Motor neuron (in vitro differentiated cells): Measurements from ENCODE around the gene SNCB. TPM values are rescaled to one million over a fixed set of nuclear protein-coding genes. Genes with fewer than 3 reads are reported as not detected.

Source experiments
- ATAC-seq, 8 experiments: fragments of 200-7000 bp; cut with Tn5 transposase; replicated peaks in 6 of 8; 2 replicates each; pipeline ENCODE4 v1.8.0; 2021; ENCODE audit warnings: mild to moderate bottlenecking in 8 of 8, moderate library complexity in 8 of 8
- H3K27ac ChIP-seq, 2 donors: fragments of 250-450 bp; sonication (Bioruptor Pico); 2 replicates each; pipeline ENCODE4 v1.9.0; 2021; ENCODE audit warnings: antibody characterized with exemption in 2 of 2, mild to moderate bottlenecking in 2 of 2, moderate library complexity in 1 of 2
- H3K4me1 ChIP-seq, 2 donors: fragments of 250-450 bp; sonication (Bioruptor Pico); replicated peaks in 1 of 2; 2 replicates each; pipeline ENCODE4 v1.6.1; 2021; ENCODE audit warnings: antibody characterized with exemption in 2 of 2, mild to moderate bottlenecking in 2 of 2, moderate library complexity in 1 of 2
- H3K4me3 ChIP-seq, 5 donors: fragments of 250-450 bp; sonication (Bioruptor Pico); 2 replicates each; pipeline ENCODE4 v1.9.0; 2021; ENCODE audit warnings: antibody characterized with exemption in 5 of 5, mild to moderate bottlenecking in 5 of 5, moderate library complexity in 4 of 5
- WGBS, 10 experiments: fragments of 450-650 bp; shearing (Covaris generic); methylation state at CpG; one replicate each; pipeline ENCODE4 v1.0.0; 2022; 5-methylcytosine and 5-hydroxymethylcytosine counted together
- in situ Hi-C, 9 experiments: fragments of 400-800 bp; cut with MboI; loops; one replicate each; pipeline ENCODE4 v1.15.0; 2021; ENCODE audit warnings: low sequenced_read_pairs in 9 of 9, low pct_unique_long_range_greater_than_20kb in 2 of 9; ENCODE audit not compliant: unreplicated experiment in 9 of 9
- total RNA-seq, 8 experiments: library from RNA; unstranded; fragments of 300-600 nt; gene quantifications; 2 replicates each; pipeline versions ENCODE4 v1.2.3 to v1.2.4, GENCODE V29; 2022

SNCB gene
- total RNA-seq, 8 experiments from 2014 or later, result 0.58 to 10.8 (median 3.9) TPM; not detected in 2

DNA sequence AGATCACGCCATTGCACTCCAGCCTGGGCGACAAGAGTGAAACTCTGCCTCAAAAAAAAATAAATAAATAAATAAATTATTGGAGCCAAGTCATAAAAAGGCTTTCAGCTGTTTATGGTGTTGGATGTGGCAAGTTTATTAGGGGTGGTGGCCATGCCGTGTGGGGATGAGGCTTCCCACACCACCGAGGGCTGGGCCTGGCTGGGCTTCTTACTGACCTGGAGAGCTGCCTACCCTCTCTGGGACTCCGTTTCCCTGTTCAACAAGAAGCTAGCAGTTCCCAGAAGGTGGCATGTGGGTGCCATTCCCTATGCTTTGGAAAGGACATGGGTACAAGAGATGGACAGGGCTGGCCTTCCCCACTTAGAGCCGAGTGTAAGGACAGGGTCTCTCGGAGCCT is 42.9 kb downstream of the SNCB start:
- Histone ChIP-seq H3K4me1 (peaks cover 0 to 14% of the 10 kb centered on the region in 2 donors), H3K4me3 (no peak overlapping the region), H3K27ac (no peak overlapping the region)
- in situ Hi-C loops, result no loop called here
- ATAC-seq, result no peak
- 46 to 100% (median 72%) methylated on average over 1 to 6 of the region's 7 CpGs for WGBS, 10 experiments

DNA sequence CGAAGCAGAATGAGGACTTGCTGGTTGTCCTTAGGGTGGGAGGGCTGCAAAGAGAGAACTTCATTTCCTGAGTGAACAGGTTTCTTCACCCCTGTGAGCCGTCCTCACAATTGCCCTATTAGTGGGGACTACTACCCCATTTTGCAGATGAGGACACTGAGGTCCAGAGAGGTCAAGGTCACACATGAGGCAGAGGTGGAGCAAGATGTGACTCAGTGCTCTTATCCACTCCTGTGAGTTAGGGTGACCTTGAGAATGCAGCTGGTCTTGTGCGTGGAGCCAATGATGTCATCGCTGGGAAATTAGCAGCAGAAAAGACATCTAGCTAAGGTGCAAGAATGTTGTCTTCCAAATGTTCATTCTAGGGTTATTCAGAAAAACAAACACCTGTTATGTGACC is 47.3 kb downstream of the SNCB start:
- Histone ChIP-seq H3K4me3 (no peak overlapping the region), H3K4me1 (peaks cover 0 to 2% of the 10 kb centered on the region in 2 donors), H3K27ac (no peak overlapping the region)
- no peak for ATAC-seq
- 38 to 100% (median 69%) methylated on average over 1 to 4 of the region's 4 CpGs; no CpG with 5 or more reads in 2 of the 10 experiments for WGBS, 10 experiments
- in situ Hi-C loops, result no loop called here

DNA sequence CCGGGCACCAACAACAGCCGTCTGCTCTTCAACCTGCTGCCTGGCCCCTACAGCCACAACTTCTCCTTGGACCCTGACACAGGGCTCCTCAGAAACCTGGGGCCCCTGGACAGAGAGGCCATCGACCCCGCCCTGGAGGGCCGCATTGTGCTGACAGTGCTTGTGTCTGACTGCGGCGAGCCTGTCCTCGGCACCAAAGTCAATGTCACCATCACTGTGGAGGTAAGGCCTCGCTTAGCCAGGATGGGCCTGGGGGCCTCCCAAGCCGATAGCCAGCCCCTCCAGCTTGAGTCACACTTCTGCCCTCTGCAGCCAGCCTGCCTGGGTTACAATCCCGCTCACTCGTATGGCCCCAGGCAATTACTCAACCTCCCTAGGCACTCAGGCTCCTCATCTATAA is 49.0 kb downstream of the SNCB start:
- in situ Hi-C loops, result no loop called here
- Histone ChIP-seq H3K4me3 (no peak overlapping the region), H3K27ac (no peak overlapping the region), H3K4me1 (peaks cover 9 to 12% of the 10 kb centered on the region in 2 donors)
- ATAC-seq, result no peak
- whole genome bisulfite sequencing, 10 experiments, result 70 to 97% methylated on average over 2 to 5 of the region's 12 CpGs; no CpG with 5 or more reads in 8 of the 10 experiments

DNA sequence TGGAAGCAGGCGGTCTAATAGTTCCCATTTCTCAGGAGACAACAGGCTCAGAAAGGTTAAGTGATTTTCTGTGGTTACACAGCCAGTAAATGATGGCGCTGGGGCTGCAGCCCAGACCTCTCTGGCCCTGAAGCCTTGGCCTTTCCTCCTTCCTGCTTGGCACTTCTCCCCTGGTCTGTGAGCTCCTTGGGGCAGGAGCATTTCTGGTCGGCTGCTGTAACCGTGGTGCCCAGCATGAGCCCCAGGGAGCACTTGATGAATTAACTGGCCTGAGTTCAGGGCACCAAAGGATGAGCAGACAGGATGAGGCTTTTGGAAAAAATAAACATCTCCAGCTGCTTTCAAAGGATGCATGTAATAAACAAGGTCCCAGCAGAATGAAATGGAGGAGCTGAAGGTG is 51.0 kb downstream of the SNCB start:
- 0 to 100% (median 63%) methylated on average over 1 to 4 of the region's 4 CpGs; no CpG with 5 or more reads in 4 of the 10 experiments for whole genome bisulfite sequencing, 10 experiments
- in situ Hi-C loops, result no loop called here
- H3K27ac ChIP-seq, result no peak overlapping the region
- H3K4me1 ChIP-seq, result peaks cover 9 to 12% of the 10 kb centered on the region in 2 donors
- no peak for ATAC-seq
- H3K4me3 ChIP-seq, result no peak overlapping the region

DNA sequence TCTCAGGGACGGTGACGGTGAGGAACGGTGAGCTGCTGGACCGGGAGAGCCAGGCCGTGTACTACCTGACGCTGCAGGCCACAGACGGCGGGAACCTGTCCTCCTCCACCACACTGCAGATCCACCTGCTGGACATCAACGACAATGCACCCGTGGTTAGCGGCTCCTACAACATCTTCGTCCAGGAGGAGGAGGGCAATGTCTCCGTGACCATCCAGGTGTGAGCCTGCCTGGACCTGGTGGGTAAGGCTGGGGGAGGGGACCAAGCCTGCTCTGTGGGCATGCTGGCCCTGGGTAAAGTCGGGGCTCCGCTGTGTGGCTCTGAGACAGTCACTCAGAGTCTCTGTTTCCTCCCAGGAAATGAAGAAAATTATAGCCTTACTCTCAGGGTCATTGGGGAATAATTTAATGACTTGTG is 51.9 kb downstream of the SNCB start:
- Histone ChIP-seq H3K4me1 (peaks cover 9 to 12% of the 10 kb centered on the region in 2 donors), H3K4me3 (no peak overlapping the region), H3K27ac (no peak overlapping the region)
- 18 to 60% (median 45%) methylated on average over 2 to 10 of the region's 15 CpGs; no CpG with 5 or more reads in 6 of the 10 experiments for WGBS, 10 experiments
- in situ Hi-C loops, result no loop called here
- ATAC-seq, result peak in 7 of 8 experiments; percentile 32 to 89 (median 57)

DNA sequence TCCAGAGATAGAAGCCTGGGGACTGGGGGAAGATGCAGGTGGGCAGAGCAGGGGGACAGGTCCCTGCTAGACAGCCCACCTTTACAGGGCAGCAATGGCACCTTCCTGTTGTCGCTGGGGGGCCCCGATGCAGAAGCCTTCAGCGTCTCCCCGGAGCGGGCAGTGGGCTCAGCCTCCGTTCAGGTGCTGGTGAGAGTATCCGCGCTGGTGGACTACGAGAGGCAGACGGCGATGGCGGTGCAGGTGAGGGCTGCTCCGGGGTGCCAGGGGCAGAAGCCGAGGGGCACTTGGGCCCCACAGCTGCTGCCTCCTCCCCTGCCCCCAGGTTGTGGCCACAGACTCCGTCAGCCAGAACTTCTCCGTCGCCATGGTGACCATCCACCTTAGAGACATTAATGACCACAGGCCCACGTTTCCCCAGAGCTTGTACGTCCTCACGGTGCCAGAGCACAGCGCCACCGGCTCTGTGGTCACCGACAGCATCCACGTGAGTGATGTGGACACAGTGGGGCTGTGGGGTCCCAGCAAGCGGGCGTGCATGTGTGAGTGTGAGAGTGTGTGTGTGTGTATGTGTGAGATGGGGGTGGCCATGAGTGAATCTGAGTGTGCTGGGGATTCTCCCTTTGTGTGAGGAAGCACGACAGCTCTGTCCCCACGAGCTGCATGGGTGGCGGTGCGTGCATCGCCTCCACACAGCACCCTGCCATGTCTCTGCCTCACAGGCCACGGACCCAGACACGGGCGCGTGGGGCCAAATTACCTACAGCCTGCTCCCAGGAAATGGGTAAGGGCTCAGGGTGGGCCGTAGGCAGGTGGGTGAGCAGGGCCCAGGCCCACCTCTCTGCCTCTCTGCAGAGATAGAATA is 52.8 kb downstream of the SNCB start:
- in situ Hi-C loops, result no loop called here
- no peak overlapping the region for H3K27ac ChIP-seq
- peaks cover 9 to 12% of the 10 kb centered on the region in 2 donors for H3K4me1 ChIP-seq
- peak in 5 of 8 experiments; percentile 61 to 75 (median 68) for ATAC-seq
- 77 to 100% (median 81%) methylated on average over 1 to 9 of the region's 36 CpGs; no CpG with 5 or more reads in 5 of the 10 experiments for WGBS, 10 experiments
- H3K4me3 ChIP-seq, result no peak overlapping the region

DNA sequence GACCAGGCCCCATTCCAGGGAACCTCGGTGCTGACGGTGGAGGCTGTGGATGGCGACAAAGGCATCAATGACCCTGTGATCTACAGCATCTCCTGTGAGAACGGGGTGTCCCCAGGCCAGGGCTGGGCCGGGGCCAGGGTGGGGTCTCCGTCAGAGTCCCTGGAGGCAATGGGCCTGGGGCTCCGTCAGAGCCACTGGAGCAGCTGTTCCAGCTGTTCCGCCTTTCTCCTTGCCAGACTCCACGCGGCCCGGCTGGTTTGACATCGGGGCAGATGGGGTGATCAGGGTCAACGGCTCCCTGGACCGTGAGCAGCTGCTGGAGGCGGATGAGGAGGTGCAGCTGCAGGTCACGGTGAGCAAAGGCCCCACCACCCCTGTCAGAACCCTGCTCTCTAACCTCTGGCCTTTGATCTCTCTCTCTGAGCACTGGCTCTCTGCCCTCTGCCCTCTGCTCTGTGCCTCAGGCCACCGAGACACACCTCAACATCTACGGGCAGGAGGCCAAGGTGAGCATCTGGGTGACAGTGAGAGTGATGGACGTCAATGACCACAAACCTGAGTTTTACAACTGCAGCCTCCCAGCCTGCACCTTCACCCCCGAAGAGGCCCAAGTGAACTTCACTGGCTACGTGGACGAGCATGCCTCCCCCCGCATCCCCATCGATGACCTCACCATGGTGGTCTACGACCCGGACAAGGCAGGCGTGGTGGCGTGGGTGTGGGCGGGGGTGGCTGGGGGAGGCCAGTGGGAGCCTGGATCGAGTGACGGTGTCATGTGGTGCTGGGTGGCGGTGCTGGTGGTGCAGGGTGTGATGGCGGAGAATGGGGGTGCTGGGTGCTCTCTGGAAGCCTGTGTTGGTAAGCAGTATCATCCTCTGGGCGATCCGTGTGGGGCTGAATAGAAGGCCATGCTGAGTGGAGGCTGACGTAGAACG is 54.6 kb downstream of the SNCB start:
- Histone ChIP-seq H3K4me1 (peaks cover 9 to 12% of the 10 kb centered on the region in 2 donors), H3K4me3 (no peak overlapping the region), H3K27ac (no peak overlapping the region)
- in situ Hi-C loops, result no loop called here
- no peak for ATAC-seq
- WGBS, 10 experiments, result 83 to 100% (median 94%) methylated on average over 1 to 10 of the region's 37 CpGs; no CpG with 5 or more reads in 6 of the 10 experiments

DNA sequence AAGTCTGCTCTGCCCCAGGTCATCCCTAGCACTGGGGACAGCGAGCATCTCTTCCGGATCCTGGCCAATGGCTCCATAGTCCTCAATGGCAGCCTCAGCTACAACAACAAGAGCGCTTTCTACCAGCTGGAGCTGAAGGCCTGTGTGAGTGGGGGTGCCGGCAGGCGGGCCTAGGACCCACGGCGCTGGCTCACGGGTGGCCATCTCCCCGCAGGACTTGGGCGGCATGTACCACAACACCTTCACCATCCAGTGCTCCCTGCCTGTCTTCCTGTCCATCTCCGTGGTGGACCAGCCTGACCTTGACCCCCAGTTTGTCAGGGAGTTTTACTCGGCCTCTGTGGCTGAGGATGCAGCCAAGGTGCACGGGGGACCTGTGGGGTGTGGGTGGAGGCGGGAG is 55.3 kb downstream of the SNCB start:
- Histone ChIP-seq H3K27ac (no peak overlapping the region), H3K4me1 (peaks cover 9 to 12% of the 10 kb centered on the region in 2 donors), H3K4me3 (no peak overlapping the region)
- ATAC-seq, result no peak
- 83 to 100% (median 100%) methylated on average over 1 to 8 of the region's 14 CpGs; no CpG with 5 or more reads in 5 of the 10 experiments for WGBS, 10 experiments
- in situ Hi-C loops, result no loop called here

DNA sequence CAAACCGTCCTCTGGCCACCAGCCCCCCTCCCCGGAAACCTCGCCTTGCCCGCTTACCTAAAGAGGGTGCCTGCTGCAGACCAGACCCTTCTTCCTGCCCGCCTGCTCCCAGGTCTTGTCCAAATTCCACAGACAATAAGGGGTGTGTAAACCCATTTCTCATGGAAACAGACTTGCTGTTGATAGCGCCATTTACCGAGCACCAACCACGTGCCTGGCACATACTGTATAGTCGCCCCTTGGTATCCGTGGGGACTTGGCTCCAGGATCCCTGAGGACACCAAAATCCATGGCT is 56.1 kb downstream of the SNCB start:
- ATAC-seq, result peak in 1 of 8 experiments; percentile 2
- 30 to 67% (median 57%) methylated on average over 2 to 5 of the region's 10 CpGs; no CpG with 5 or more reads in 7 of the 10 experiments for WGBS, 10 experiments

DNA sequence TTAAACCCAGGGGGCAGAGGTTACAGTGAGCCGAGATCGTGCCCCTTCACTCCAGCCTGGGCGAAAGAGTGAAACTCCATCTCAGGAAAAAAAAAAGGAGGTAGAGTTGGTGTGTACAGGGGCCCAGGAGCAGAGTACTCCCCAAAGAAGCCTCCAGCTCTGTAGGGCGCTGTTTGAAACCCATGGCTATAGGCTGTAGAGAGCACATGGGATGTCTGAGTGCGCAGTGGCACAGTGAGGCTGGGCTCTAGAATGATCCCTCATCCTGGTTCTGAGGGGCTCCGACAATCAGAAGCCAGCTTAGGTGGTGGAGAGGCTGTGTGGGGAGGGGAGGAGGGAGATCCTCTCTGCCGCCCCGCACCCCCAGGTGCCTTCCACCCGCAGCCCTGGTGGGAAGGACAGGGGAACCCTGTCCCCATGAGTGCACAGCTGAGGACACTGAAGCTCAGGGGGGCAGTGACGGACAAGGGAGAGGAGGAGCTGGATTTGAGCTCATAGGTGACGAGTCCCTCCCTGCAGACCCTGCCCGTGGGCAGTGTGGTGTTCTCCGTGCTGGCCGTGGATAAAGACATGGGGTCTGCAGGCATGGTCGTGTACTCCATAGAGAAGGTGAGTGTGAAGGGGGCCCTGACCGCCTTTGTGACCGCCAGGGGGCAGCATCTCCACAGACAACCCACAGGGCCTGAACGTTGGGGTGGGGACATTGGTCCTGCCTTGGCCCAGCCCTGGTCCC is 56.6 kb downstream of the SNCB start:
- H3K4me1 ChIP-seq, result peaks cover 9 to 12% of the 10 kb centered on the region in 2 donors
- WGBS, 10 experiments, result 40 to 80% (median 60%) methylated on average over 1 to 3 of the region's 18 CpGs; no CpG with 5 or more reads in 5 of the 10 experiments
- ATAC-seq, result peak; percentile 80 to 98 (median 86)
- no peak overlapping the region for H3K27ac ChIP-seq
- no peak overlapping the region for H3K4me3 ChIP-seq
- in situ Hi-C loops, result no loop called here

More for the DNA sequence above, 56.1 kb downstream of the SNCB start:
- H3K4me3 ChIP-seq, result no peak overlapping the region
- H3K27ac ChIP-seq, result no peak overlapping the region
- in situ Hi-C loops, result no loop called here
- peaks cover 9 to 12% of the 10 kb centered on the region in 2 donors for H3K4me1 ChIP-seq
